HepG2 (cell line): Measurements from ENCODE around the gene MX2. TPM values are rescaled to one million over a fixed set of nuclear protein-coding genes. Genes with fewer than 3 reads are reported as not detected.

Experiments used
- AHR ChIP-seq: IDR thresholded peaks from 2 replicates; pipeline ENCODE4 v1.6.1; 2018; ENCODE audit warnings: missing genetic modification reagents, missing compliant biosample characterization
- ASH2L ChIP-seq: fragments of 300-600, 200-600 bp; sonication (generic); IDR thresholded peaks from 2 replicates; pipeline ENCODE4 v1.7.0; 2017; ENCODE audit warnings: low read depth, mild to moderate bottlenecking, moderate library complexity, mixed read lengths, low read length; ENCODE audit not compliant: insufficient read length
- ATF7-NPFF ChIP-seq: sonication (generic); formaldehyde crosslinking; IDR thresholded peaks from 2 replicates; pipeline ENCODE4 v1.8.1; 2023; ENCODE audit warnings: mild to moderate bottlenecking, low read depth, missing genetic modification reagents, moderate library complexity
- BORCS8-MEF2B ChIP-seq: sonication (generic); formaldehyde crosslinking; IDR thresholded peaks from 2 replicates; pipeline ENCODE4 v1.8.0; 2022; ENCODE audit warnings: mild to moderate bottlenecking, missing genetic modification reagents
- ELF3 ChIP-seq: IDR thresholded peaks from 2 replicates; pipeline ENCODE4 v1.6.1; 2016; ENCODE audit warnings: missing genetic modification reagents, missing compliant biosample characterization
- NFKB2 ChIP-seq: sonication (generic); formaldehyde crosslinking; IDR thresholded peaks from 2 replicates; pipeline ENCODE4 v1.4.0; 2020; ENCODE audit warnings: missing genetic modification reagents, borderline replicate concordance
- NPAS2 ChIP-seq: sonication (generic); formaldehyde crosslinking; IDR thresholded peaks from 2 replicates; pipeline ENCODE4 v1.8.0; 2022; ENCODE audit warnings: mild to moderate bottlenecking, missing genetic modification reagents, borderline replicate concordance
- PAX8 ChIP-seq: sonication (generic); formaldehyde crosslinking; IDR thresholded peaks from 2 replicates; pipeline ENCODE4 v1.8.0; 2022; ENCODE audit warnings: mild to moderate bottlenecking, missing genetic modification reagents, borderline replicate concordance
- SSRP1 ChIP-seq: IDR thresholded peaks from 2 replicates; pipeline ENCODE4 v1.6.1; 2016; ENCODE audit warnings: control low read depth
- TCF7L2 ChIP-seq: IDR thresholded peaks from 2 replicates; pipeline ENCODE4 v1.6.1; 2011; ENCODE audit warnings: mild to moderate bottlenecking, low read depth, low read length, moderate library complexity
- TFAP4 ChIP-seq: sonication (generic); IDR thresholded peaks from 2 replicates; pipeline ENCODE4 v1.6.1; 2016; ENCODE audit warnings: low read depth, borderline replicate concordance
- YY1 ChIP-seq: IDR thresholded peaks from 2 replicates; pipeline ENCODE4 v1.6.1; 2011; ENCODE audit warnings: low read length, low read depth, moderate library complexity, mild to moderate bottlenecking; ENCODE audit not compliant: insufficient read depth, insufficient replicate concordance
- ZFX ChIP-seq: sonication (generic); formaldehyde crosslinking; IDR thresholded peaks from 2 replicates; pipeline ENCODE4 v1.4.0; 2020; ENCODE audit warnings: mild to moderate bottlenecking, low read depth, missing genetic modification reagents, moderate library complexity
- ZNF225 ChIP-seq: sonication (generic); formaldehyde crosslinking; IDR thresholded peaks from 2 replicates; pipeline ENCODE4 v1.4.0; 2020; ENCODE audit warnings: mild to moderate bottlenecking, missing genetic modification reagents
- ZNF280B ChIP-seq: sonication (generic); formaldehyde crosslinking; IDR thresholded peaks from 2 replicates; pipeline ENCODE4 v1.5.0; 2020; ENCODE audit warnings: missing genetic modification reagents, mild to moderate bottlenecking, borderline replicate concordance
- ZNF30 ChIP-seq: sonication (generic); formaldehyde crosslinking; IDR thresholded peaks from 2 replicates; pipeline ENCODE4 v1.5.0; 2020; ENCODE audit warnings: mild to moderate bottlenecking, missing genetic modification reagents
- ZNF354B ChIP-seq: sonication (generic); formaldehyde crosslinking; IDR thresholded peaks from 2 replicates; pipeline ENCODE4 v1.8.0; 2022; ENCODE audit warnings: mild to moderate bottlenecking, missing genetic modification reagents
- ZNF430 ChIP-seq: sonication (generic); formaldehyde crosslinking; IDR thresholded peaks from 2 replicates; pipeline ENCODE4 v1.9.0; 2021; ENCODE audit warnings: mild to moderate bottlenecking, missing genetic modification reagents
- ZNF431 ChIP-seq: sonication (generic); formaldehyde crosslinking; IDR thresholded peaks from 2 replicates; pipeline ENCODE4 v1.9.0; 2022; ENCODE audit warnings: missing genetic modification reagents, low read depth, mild to moderate bottlenecking, borderline replicate concordance
- ZNF709 ChIP-seq: sonication (generic); formaldehyde crosslinking; IDR thresholded peaks from 2 replicates; pipeline ENCODE4 v1.5.0; 2020; ENCODE audit warnings: mild to moderate bottlenecking, missing genetic modification reagents
- ZNF75D ChIP-seq: sonication (generic); formaldehyde crosslinking; IDR thresholded peaks from 2 replicates; pipeline ENCODE4 v1.8.1; 2023; ENCODE audit warnings: missing genetic modification reagents, mild to moderate bottlenecking, borderline replicate concordance
- polyA plus RNA-seq, 8 experiments: library from polyadenylated mRNA; depleted of rRNA in 3 of 8; stranded (reverse) in 7 of 8; unstranded in 1 of 8; fragments of >200 nt; fragmentation: Illumina TruSeq in 4 of 8; extraction: Trizol in 4 of 8; gene quantifications; 2 replicates each; pipeline versions ENCODE4 v1.2.1 to v1.2.3, GENCODE V29; 2011 to 2016; ENCODE audit warnings: low read depth in 4 of 8, missing spikeins in 1 of 8, mixed read lengths in 1 of 8; ENCODE audit not compliant: insufficient read depth in 1 of 8
- total RNA-seq, 5 experiments: library from RNA; depleted of rRNA; stranded (reverse); fragments of >200 nt; fragmentation: Illumina TruSeq; extraction: Trizol; gene quantifications; 2 replicates each; pipeline ENCODE4 v1.2.3, GENCODE V29; 2016; ENCODE audit warnings: low read depth in 1 of 5
- TF ChIP-seq, protein P1 (sequence below): sonication (generic); formaldehyde crosslinking; IDR thresholded peaks from 2 replicates; pipeline ENCODE4 v1.4.0; 2020; ENCODE audit warnings: missing genetic modification reagents, borderline replicate concordance
- TF ChIP-seq, protein P2 (sequence below): sonication (generic); formaldehyde crosslinking; IDR thresholded peaks from 2 replicates; pipeline ENCODE4 v1.8.1; 2023; ENCODE audit warnings: missing genetic modification reagents, inconsistent platforms, borderline replicate concordance

MX2 gene
- total and polyA plus RNA-seq, 2 of the 13 experiments (the other 11 are each of a cell fraction or from before 2014, with no cell fraction given): 24.0 to 35.7 TPM

- TF ChIP-seq ZNF709 (CRISPR knock-in tag) (no peak), TFAP4 (no peak), ZNF280B (no peak), BORCS8-MEF2B (CRISPR knock-in tag) (0 out of 2 replicates have a peak, but pooled peaks have one; percentile 25), ZFX (CRISPR knock-in tag) (peak; percentile 57), ZNF354B (CRISPR knock-in tag) (no peak), NFKB2 (CRISPR knock-in tag) (no peak), NPAS2 (CRISPR knock-in tag) (no peak), ZNF431 (CRISPR knock-in tag) (no peak), ZNF75D (CRISPR knock-in tag) (no peak), PAX8 (CRISPR knock-in tag) (no peak), ZNF225 (CRISPR knock-in tag) (no peak), ZNF430 (CRISPR knock-in tag) (no peak), AHR (CRISPR knock-in tag) (peak; percentile 38; the same call in 1 of the 2 replicates), SSRP1 (CRISPR knock-in tag) (no peak), TCF7L2 (no peak), ASH2L (peak; percentile 17), ZNF30 (CRISPR knock-in tag) (no peak), YY1 (no peak), ATF7-NPFF (CRISPR knock-in tag) (no peak), ELF3 (CRISPR knock-in tag) (peak; percentile 22; the same call in 1 of the 2 replicates)
- TF ChIP-seq, protein P1, sequence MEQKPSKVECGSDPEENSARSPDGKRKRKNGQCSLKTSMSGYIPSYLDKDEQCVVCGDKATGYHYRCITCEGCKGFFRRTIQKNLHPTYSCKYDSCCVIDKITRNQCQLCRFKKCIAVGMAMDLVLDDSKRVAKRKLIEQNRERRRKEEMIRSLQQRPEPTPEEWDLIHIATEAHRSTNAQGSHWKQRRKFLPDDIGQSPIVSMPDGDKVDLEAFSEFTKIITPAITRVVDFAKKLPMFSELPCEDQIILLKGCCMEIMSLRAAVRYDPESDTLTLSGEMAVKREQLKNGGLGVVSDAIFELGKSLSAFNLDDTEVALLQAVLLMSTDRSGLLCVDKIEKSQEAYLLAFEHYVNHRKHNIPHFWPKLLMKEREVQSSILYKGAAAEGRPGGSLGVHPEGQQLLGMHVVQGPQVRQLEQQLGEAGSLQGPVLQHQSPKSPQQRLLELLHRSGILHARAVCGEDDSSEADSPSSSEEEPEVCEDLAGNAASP (CRISPR knock-in tag): 0 out of 2 replicates have a peak, but pooled peaks have one; percentile 56
- TF ChIP-seq, protein P2, sequence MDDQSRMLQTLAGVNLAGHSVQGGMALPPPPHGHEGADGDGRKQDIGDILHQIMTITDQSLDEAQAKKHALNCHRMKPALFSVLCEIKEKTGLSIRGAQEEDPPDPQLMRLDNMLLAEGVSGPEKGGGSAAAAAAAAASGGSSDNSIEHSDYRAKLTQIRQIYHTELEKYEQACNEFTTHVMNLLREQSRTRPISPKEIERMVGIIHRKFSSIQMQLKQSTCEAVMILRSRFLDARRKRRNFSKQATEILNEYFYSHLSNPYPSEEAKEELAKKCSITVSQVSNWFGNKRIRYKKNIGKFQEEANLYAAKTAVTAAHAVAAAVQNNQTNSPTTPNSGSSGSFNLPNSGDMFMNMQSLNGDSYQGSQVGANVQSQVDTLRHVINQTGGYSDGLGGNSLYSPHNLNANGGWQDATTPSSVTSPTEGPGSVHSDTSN (CRISPR knock-in tag): no peak
Observed at GRCh38 chr21:41369105-41369919, 7.5 kb downstream of the MX2 start (continued).
